ENCODE data around the gene DDX42. TPM values are rescaled to one million over a fixed set of nuclear protein-coding genes. Genes with fewer than 3 reads are reported as not detected.

DDX42 gene
- total and polyA plus RNA-seq, 2 donors (not counting 1 experiment from before 2014, with no cell fraction given), result 61.6 to 170 TPM

DNA sequence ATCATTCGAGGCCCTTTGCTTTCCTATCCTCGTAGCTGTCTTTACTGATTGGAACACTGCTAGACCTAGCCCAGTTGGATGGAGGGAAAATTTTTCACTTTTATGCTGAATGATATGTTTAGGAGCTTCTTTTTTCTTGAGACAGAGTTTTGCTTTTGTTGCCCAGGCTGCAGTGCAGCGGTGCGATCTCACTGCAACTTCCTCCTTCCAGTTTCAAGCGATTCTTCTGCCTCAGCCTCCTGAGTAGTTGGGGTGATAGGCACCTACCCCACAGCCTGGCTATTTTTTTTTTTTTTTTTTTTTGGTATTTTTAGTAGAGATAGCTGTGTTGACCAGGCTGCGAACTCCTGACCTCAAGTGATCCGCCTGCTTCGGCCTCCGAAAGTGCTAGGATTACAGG lies 36.0 kb downstream of the DDX42 start:
- H3K4me1 Mint-ChIP-seq, result peaks cover 11% of the 10 kb centered on the region
- no peaks in the 10 kb centered on the region for H4K20me1 ChIP-seq (ENCODE audit: control insufficient read depth, insufficient read depth, low read length, poor library complexity, severe bottlenecking)
- H3K9me3 ChIP-seq (ENCODE audit: control extremely low read depth in 1 of 3, control insufficient read depth in 2 of 3, insufficient read depth in 1 of 3, low read length in 2 of 3), result no peaks in the 10 kb centered on the region
- peaks cover 9 to 10% of the 10 kb centered on the region in 2 donors for H3K4me1 ChIP-seq (ENCODE audit: control insufficient read depth in 2 of 2, insufficient read depth in 2 of 2, low read length in 2 of 2)
- no peaks in the 10 kb centered on the region for H3K9me3 Mint-ChIP-seq (ENCODE audit: insufficient read depth)
- no peak overlapping the region for H2AFZ ChIP-seq (ENCODE audit: insufficient read depth, low read depth, low read length, poor library complexity, severe bottlenecking)
- H3K79me2 ChIP-seq (ENCODE audit: control insufficient read depth, insufficient read depth, low read length), result peaks cover 7% of the 10 kb centered on the region
- DNase-seq, result peak; percentile 43
- peak; percentile 54 for ATAC-seq (ENCODE audit: low read depth)
- 100% methylated on average over 2 of the region's 9 CpGs for WGBS (ENCODE audit: insufficient coverage)
- peaks cover 11 to 84% of the 10 kb centered on the region in 2 experiments for H3K36me3 ChIP-seq (replicated peaks in 1 of 2; ENCODE audit: control extremely low read depth in 1 of 2, control insufficient read depth in 1 of 2, extremely low read depth in 1 of 2, insufficient read depth in 2 of 2, low read length in 1 of 2)
- no peak overlapping the region for H3K4me3 ChIP-seq (ENCODE audit: control extremely low read depth in 1 of 5, extremely low read depth in 1 of 5, insufficient read depth in 1 of 5, low read depth in 2 of 5, low read length in 4 of 5)
- no peak overlapping the region for H3K4me3 Mint-ChIP-seq
- H3K27ac Mint-ChIP-seq, result peak overlapping the region; percentile 75
- no peak for TF ChIP-seq EZH2 (IDR thresholded peaks at IDR 0.05; ENCODE audit: borderline replicate concordance, insufficient read depth, low read depth, low read length, poor library complexity, severe bottlenecking)
- TF ChIP-seq, protein P1, sequence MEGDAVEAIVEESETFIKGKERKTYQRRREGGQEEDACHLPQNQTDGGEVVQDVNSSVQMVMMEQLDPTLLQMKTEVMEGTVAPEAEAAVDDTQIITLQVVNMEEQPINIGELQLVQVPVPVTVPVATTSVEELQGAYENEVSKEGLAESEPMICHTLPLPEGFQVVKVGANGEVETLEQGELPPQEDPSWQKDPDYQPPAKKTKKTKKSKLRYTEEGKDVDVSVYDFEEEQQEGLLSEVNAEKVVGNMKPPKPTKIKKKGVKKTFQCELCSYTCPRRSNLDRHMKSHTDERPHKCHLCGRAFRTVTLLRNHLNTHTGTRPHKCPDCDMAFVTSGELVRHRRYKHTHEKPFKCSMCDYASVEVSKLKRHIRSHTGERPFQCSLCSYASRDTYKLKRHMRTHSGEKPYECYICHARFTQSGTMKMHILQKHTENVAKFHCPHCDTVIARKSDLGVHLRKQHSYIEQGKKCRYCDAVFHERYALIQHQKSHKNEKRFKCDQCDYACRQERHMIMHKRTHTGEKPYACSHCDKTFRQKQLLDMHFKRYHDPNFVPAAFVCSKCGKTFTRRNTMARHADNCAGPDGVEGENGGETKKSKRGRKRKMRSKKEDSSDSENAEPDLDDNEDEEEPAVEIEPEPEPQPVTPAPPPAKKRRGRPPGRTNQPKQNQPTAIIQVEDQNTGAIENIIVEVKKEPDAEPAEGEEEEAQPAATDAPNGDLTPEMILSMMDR (IDR thresholded peaks at IDR 0.05), result no peak
- intact Hi-C loops (cut with micrococcal nuclease), result no loop called here
- ChIA-PET CTCF (interaction anchor here (0.8 to 3.7 kb wide), 6 partner anchors 8 to 384 kb away, joined by 3 to 14 read pairs (median 4); no protein-coding TSS in a partner anchor), POLR2A (no interaction called here)
- peak overlapping the region in 1 of 2 donors; percentile 54 for H3K27ac ChIP-seq (ENCODE audit: low read length in 2 of 2)
- H3K27me3 Mint-ChIP-seq, result no peaks in the 10 kb centered on the region
- no peaks in the 10 kb centered on the region for H3K27me3 ChIP-seq (replicated peaks in 1 of 4; ENCODE audit: control extremely low read depth in 1 of 4, control insufficient read depth in 3 of 4, insufficient read depth in 4 of 4, low read length in 3 of 4)
- H3K9ac ChIP-seq (ENCODE audit: low read length), result no peak overlapping the region
- H3K4me2 ChIP-seq (replicated peaks; ENCODE audit: low read depth, low read length, poor library complexity, severe bottlenecking), result no peak overlapping the region

DNA sequence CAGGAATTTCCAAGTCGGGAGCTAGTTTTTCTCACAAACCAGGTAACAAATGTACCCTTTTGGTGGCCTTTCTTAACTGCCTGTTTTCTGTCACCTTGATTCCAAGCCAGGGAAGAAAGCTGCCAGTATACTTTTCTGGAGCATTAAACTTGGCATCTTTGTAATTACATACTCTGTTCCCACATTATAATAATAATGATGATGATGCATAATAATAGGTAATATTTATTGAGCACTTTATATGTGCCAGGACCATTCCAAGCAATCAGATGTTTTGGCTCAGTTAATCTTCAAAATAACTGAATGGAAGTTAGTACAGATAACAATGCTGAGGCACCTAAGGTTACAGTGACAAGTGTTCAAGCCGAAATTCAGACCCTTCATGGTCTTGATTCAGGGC lies 42.2 kb downstream of the DDX42 start:
- no peak overlapping the region for H2AFZ ChIP-seq (ENCODE audit: insufficient read depth, low read depth, low read length, poor library complexity, severe bottlenecking)
- Mint-ChIP-seq H3K9me3 (ENCODE audit: insufficient read depth) (no peaks in the 10 kb centered on the region), H3K27ac (no peak overlapping the region), H3K4me1 (peaks cover 11% of the 10 kb centered on the region), H3K4me3 (no peak overlapping the region), H3K27me3 (no peaks in the 10 kb centered on the region)
- H3K27ac ChIP-seq (ENCODE audit: low read length in 2 of 2), result no peak overlapping the region
- DNase-seq (no peak), ATAC-seq (ENCODE audit: low read depth) (no peak)
- H3K9ac ChIP-seq (ENCODE audit: low read length), result no peak overlapping the region
- H3K4me3 ChIP-seq (ENCODE audit: control extremely low read depth in 1 of 5, extremely low read depth in 1 of 5, insufficient read depth in 1 of 5, low read depth in 2 of 5, low read length in 4 of 5), result no peak overlapping the region
- H3K79me2 ChIP-seq (ENCODE audit: control insufficient read depth, insufficient read depth, low read length), result peaks cover 7% of the 10 kb centered on the region
- peaks cover 4 to 6% of the 10 kb centered on the region in 2 donors for H3K4me1 ChIP-seq (ENCODE audit: control insufficient read depth in 2 of 2, insufficient read depth in 2 of 2, low read length in 2 of 2)
- no peaks in the 10 kb centered on the region for H3K27me3 ChIP-seq (replicated peaks in 1 of 4; ENCODE audit: control extremely low read depth in 1 of 4, control insufficient read depth in 3 of 4, insufficient read depth in 4 of 4, low read length in 3 of 4)
- POLR2A ChIA-PET, result interaction anchor here (0.6 kb wide), 1 partner anchor 608 kb away, joined by 4 read pairs; no protein-coding TSS in a partner anchor
- CTCF ChIA-PET, result interaction anchor here (1.8 kb wide), 1 partner anchor 16 kb away, joined by 3 read pairs; no protein-coding TSS in a partner anchor
- intact Hi-C loops (cut with micrococcal nuclease), result no loop called here
- 86% methylated on average over 1 of the region's 2 CpGs for WGBS (ENCODE audit: insufficient coverage)
- H3K4me2 ChIP-seq (replicated peaks; ENCODE audit: low read depth, low read length, poor library complexity, severe bottlenecking), result no peak overlapping the region
- H3K36me3 ChIP-seq (replicated peaks in 1 of 2; ENCODE audit: control extremely low read depth in 1 of 2, control insufficient read depth in 1 of 2, extremely low read depth in 1 of 2, insufficient read depth in 2 of 2, low read length in 1 of 2), result peaks cover 10 to 96% of the 10 kb centered on the region in 2 experiments
- no peaks in the 10 kb centered on the region for H4K20me1 ChIP-seq (ENCODE audit: control insufficient read depth, insufficient read depth, low read length, poor library complexity, severe bottlenecking)
- no peaks in the 10 kb centered on the region for H3K9me3 ChIP-seq (ENCODE audit: control extremely low read depth in 1 of 3, control insufficient read depth in 2 of 3, insufficient read depth in 1 of 3, low read length in 2 of 3)
- no peak for TF ChIP-seq EZH2 (IDR thresholded peaks at IDR 0.05; ENCODE audit: borderline replicate concordance, insufficient read depth, low read depth, low read length, poor library complexity, severe bottlenecking)
